ENCODE data around the gene MRRF.

MRRF gene

DNA sequence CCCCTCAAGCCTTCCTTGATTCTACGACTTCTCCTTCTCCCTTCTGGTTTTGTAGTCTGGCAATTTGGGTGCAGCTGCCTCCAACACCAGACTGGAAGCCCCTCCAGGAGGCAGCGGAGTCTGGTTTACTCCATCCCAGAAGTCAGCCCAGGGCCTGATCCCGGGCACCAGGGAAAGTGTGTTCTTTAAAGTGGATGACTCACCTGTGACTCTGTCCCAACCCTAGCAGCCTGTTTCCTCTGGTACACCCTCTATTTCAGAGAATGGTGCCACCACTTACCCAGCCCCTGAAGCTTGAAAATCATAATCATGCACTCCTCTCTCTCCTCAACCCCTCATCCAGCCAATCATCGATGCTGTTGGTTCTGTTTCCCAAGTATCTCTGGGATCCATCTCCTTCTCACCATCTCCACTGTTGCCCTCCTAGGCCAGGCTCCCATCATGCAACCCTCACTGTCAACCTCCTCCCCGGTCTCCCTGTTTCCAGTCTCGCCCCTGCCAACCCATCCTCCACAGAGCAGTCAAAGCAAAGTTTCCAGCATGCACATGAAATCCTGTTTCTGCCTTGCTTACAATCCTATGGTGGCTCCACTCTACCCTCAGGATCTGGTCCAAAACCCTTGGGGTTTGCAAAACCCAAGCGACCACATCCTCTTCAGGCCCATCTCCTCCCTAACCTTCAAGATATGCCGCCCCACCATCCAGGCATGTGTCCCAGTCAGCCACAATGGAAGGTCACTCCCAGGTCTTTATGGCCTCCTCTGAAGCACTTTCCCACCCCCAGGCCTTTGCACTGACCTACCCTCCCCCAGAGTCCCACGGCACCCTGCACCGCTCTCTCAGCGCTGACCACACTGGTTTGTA, 46.4 kb upstream of the MRRF start:
- H3K27me3 ChIP-seq (replicated peaks; ENCODE audit: control insufficient read depth, insufficient read depth, low read length): peaks cover 13% of the 10 kb centered on the region

DNA sequence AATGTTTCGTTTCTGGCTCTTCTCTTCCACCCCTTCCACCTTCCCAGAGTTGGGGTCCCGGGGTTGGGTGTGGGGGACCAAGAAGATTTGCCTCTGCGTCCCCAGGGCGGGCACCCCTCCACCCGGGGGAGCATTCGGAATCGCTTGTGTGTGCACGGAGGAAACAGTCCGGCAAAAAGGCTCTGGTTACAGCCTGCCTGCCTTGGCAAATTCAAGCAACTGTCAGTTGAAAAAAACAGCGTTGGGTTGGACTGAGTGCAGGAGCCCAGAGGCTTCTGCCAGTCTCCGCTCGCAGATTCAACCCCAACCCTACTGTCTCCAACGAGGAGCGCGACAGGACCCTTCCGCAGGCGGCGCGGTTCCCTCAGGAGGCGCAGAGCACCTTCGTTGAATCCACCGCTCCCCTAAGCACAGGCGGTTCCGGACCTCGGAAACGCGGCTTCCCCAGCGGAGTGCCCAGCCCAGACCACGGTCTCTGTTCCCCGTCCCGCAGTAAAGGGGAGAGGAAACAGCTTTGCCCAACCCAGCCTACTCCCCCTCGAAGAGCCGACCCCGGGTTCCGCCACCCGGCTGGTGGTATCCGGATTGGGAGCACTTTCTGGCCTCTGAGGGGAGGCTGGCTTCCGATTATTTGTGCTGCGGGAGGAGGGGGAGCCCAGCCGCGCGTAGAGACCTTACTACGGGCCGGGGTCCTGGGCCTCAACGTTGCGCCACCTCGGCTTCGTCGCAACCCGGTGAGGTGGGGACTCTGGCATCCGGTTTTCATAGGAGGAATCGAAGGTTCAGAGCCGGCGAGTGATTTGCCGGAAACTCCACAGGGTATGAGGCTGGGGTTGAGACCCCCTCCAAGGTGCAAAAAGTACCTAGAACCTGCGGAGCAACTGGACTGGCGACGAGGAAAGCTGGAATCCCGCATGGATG, 45.5 kb upstream of the MRRF start:
- no peak for TF ChIP-seq CTCF (IDR thresholded peaks at IDR 0.05; ENCODE audit: insufficient read depth, low read length, poor library complexity, severe bottlenecking)
- peaks cover 13% of the 10 kb centered on the region for H3K27me3 ChIP-seq (replicated peaks; ENCODE audit: control insufficient read depth, insufficient read depth, low read length)
- no peak overlapping the region for H3K4me3 ChIP-seq (replicated peaks; ENCODE audit: low read depth, low read length)
- H3K36me3 ChIP-seq (ENCODE audit: control insufficient read depth, insufficient read depth, low read length): no peaks in the 10 kb centered on the region
- DNase-seq (ENCODE audit: extremely low read depth, insufficient read length): no peak

More for the DNA sequence above, 46.4 kb upstream of the MRRF start:
- Histone ChIP-seq H3K4me3 (replicated peaks; ENCODE audit: low read depth, low read length) (no peak overlapping the region), H3K36me3 (ENCODE audit: control insufficient read depth, insufficient read depth, low read length) (no peaks in the 10 kb centered on the region)
- DNase-seq (ENCODE audit: extremely low read depth, insufficient read length): no peak
- TF ChIP-seq CTCF (IDR thresholded peaks at IDR 0.05; ENCODE audit: insufficient read depth, low read length, poor library complexity, severe bottlenecking): no peak

DNA sequence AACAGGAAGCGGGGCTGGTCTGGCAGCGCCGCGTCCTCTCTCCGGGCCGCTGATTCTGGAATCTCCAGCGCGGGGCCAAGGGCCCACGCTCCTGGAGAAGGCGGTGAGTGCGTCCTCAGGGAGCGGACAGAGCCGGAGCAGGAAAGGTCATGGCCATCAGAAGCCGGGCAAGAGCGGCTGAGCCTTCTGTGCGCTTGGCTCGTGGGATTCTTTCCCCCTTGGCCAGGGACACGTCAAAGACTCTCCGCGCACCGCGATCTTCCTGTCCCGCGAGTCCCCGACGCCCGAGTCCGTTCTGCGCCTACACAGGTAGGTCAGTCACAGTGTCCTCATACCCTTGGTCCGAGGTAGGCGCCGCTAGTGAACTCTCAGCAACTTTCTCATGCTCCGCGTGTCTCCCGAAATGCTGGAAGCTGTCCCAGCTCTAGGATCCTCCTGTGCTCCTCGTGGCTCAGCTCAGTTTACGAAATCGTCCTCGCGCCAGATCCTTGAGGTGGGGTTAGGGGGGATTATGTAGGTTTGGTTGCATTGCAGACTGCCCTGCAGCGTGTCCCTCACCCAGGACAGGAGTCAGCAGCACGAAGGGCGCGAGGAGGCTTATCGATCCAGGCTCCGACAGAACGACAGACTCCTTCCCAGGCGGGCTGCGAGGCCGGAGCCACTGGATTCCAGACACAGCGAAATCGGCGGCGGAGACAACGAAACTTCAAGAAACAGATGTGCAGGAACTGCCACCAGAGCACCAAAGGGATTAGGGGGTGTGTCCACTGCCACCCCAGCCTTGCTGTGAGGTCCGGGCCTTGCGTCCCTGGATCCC, 44.6 kb upstream of the MRRF start:
- Histone ChIP-seq H3K27me3 (replicated peaks; ENCODE audit: control insufficient read depth, insufficient read depth, low read length) (peaks cover 13% of the 10 kb centered on the region), H3K36me3 (ENCODE audit: control insufficient read depth, insufficient read depth, low read length) (no peaks in the 10 kb centered on the region), H3K4me3 (replicated peaks; ENCODE audit: low read depth, low read length) (no peak overlapping the region)
- DNase-seq (ENCODE audit: extremely low read depth, insufficient read length): no peak
- TF ChIP-seq CTCF (IDR thresholded peaks at IDR 0.05; ENCODE audit: insufficient read depth, low read length, poor library complexity, severe bottlenecking): no peak

GRCh38 chr9:122220673-122221182, 44.0 kb upstream of the MRRF start:
- H3K4me3 ChIP-seq (replicated peaks; ENCODE audit: low read depth, low read length): no peak overlapping the region
- TF ChIP-seq CTCF (IDR thresholded peaks at IDR 0.05; ENCODE audit: insufficient read depth, low read length, poor library complexity, severe bottlenecking): no peak
- H3K27me3 ChIP-seq (replicated peaks; ENCODE audit: control insufficient read depth, insufficient read depth, low read length): peaks cover 12% of the 10 kb centered on the region
- no peak for DNase-seq (ENCODE audit: extremely low read depth, insufficient read length)
- no peaks in the 10 kb centered on the region for H3K36me3 ChIP-seq (ENCODE audit: control insufficient read depth, insufficient read depth, low read length)

DNA sequence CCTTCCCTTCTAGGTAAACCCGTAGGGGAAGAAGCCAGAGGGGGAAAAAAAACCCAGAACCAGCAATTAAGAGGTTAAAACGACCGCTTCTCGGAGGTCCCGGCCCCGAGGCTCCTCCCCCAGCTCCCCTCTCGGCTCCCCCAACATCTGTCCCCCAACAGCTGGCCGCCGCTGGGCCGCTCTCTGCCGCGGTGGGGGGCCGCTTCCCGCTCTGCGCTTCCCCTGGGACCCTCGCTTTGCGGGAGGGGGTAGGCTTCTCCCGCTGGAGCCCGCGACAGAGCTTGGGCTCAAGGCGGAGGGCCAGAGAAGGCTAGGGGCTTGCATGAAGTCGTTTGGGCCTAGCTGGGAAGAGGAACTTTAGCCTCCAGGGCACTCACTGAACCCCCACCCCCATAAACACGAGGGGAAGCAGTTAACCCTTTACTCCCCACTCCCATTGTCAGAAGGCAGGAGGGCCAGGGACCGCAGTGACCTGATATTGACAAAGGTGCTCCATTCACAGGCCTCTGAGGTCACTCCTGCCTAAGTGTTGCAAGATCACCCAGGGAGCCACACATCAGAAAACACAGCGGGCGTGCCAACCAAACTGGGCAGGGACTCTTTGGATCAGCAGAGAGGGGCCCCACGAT, 43.4 kb upstream of the MRRF start:
- H3K36me3 ChIP-seq (ENCODE audit: control insufficient read depth, insufficient read depth, low read length): no peaks in the 10 kb centered on the region
- no peak for DNase-seq (ENCODE audit: extremely low read depth, insufficient read length)
- TF ChIP-seq CTCF (IDR thresholded peaks at IDR 0.05; ENCODE audit: insufficient read depth, low read length, poor library complexity, severe bottlenecking): no peak
- H3K4me3 ChIP-seq (replicated peaks; ENCODE audit: low read depth, low read length): no peak overlapping the region
- H3K27me3 ChIP-seq (replicated peaks; ENCODE audit: control insufficient read depth, insufficient read depth, low read length): peaks cover 12% of the 10 kb centered on the region

Data from GM06990 (cell line).